AG09309 (cell line): ENCODE results near the gene HRG.

Experiments
- DNase-seq: peaks from one replicate; pipeline ENCODE4 v3.0.0-alpha.2; 2010; ENCODE audit warnings: low read depth
- H3K4me3 ChIP-seq: 2 replicates; pipeline ENCODE4 v1.5.1; 2011; ENCODE audit warnings: mild to moderate bottlenecking, low read depth, low read length, moderate library complexity; ENCODE audit not compliant: control insufficient read depth
- TF ChIP-seq, protein P1 (sequence below): IDR thresholded peaks from 2 replicates; pipeline ENCODE4 v1.5.1; 2011; ENCODE audit warnings: mild to moderate bottlenecking, low read depth, low read length, inconsistent platforms; ENCODE audit not compliant: insufficient read depth, control insufficient read depth; ENCODE audit errors: missing control alignments

The HRG gene

DNA sequence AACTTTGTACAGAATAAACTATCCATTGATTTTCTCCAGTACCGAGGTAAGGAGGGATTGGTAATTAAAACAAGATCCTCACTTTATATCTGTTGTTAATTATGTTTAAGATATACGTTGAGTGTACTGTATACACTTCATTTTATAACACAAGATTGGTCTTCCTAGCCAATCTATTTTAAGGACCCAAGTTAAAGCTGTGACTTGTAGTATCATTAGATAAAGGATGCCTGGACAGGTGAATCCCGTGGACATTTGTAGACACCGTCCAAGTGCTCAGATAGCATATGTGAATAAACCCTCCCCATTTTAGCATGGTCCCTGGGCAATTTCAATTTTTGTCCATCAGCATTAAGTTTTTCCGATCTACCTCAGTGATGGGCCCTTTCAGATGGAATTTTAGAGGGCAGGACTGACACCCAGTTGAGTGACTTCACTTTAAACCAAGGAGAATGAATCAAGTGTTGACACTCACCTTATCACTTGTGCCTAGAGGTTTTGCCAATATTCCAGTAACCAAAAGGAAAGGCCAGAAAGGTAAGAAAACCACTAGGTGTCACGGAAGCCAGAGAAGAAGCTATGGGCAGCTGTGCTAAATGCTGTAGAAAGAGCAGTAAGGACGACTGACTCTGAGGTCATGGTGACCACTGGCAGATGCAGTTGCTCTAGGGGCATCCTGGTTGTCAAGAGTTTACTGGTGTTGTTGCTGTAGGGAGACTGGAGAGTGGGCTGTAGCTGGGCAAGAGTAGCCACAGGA is 43.7 kb upstream of the HRG start:
- DNase-seq = no peak
- TF ChIP-seq, protein P1, sequence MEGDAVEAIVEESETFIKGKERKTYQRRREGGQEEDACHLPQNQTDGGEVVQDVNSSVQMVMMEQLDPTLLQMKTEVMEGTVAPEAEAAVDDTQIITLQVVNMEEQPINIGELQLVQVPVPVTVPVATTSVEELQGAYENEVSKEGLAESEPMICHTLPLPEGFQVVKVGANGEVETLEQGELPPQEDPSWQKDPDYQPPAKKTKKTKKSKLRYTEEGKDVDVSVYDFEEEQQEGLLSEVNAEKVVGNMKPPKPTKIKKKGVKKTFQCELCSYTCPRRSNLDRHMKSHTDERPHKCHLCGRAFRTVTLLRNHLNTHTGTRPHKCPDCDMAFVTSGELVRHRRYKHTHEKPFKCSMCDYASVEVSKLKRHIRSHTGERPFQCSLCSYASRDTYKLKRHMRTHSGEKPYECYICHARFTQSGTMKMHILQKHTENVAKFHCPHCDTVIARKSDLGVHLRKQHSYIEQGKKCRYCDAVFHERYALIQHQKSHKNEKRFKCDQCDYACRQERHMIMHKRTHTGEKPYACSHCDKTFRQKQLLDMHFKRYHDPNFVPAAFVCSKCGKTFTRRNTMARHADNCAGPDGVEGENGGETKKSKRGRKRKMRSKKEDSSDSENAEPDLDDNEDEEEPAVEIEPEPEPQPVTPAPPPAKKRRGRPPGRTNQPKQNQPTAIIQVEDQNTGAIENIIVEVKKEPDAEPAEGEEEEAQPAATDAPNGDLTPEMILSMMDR = no peak
- H3K4me3 ChIP-seq = no peak overlapping the region

DNA sequence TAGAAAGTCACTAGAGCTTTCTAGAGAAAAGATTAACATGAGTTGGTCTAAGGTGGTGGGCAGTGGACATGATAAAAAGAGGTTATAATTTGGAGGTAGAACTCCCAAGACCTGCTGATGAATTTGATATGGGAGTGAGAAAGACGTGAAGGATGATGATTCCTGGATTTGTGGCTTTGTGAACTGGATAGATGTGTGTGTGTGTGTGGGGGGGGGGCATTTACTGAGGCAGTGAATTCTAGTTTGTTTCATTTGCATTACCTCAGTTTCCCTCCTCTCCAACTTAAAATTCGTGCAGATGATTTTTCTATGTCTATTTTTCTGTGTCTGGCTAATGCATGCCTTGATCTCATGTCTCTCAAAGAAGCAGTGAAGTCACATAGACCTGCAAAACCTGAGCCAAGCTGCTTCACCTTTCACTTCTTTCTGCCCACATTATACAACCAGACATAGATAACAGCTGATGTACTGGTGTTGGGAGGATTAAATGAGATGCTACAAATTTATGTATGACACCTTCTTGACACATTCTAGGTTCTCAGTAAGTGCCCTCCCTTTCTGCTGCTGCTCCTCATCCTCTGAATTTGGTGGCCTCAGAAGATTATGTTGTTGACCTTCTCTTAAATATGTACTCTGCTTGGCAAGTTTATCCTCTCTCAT is 43.0 kb upstream of the HRG start:
- no peak for DNase-seq
- TF ChIP-seq, protein P1 = no peak
- no peak overlapping the region for H3K4me3 ChIP-seq

DNA sequence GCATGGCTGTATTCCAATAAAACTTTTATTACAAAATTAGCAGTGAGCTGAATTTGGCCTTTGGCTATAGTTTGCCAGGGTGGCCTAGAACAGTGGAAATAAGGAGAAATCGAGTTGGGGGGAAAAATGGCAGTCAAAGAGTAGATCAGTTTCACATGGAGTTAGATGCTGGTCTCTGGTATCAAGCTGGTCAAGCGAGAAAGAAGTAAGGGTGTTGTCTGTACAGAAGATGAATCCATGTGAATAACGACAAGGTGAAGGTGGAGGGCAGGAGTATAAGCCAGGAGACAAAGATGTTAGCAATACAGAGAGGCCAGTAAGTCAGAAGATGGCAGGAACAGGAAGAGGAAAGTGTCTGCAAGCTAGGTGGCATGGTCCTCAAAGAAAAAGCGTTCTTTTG is 41.2 kb upstream of the HRG start:
- TF ChIP-seq, protein P1 = no peak
- DNase-seq = no peak

GRCh38 chr3:186625600-186626042 is 40.2 kb upstream of the HRG start:
- no peak for DNase-seq
- TF ChIP-seq, protein P1 = no peak
- no peak overlapping the region for H3K4me3 ChIP-seq

More for the DNA sequence above, 41.2 kb upstream of the HRG start:
- no peak overlapping the region for H3K4me3 ChIP-seq

DNA sequence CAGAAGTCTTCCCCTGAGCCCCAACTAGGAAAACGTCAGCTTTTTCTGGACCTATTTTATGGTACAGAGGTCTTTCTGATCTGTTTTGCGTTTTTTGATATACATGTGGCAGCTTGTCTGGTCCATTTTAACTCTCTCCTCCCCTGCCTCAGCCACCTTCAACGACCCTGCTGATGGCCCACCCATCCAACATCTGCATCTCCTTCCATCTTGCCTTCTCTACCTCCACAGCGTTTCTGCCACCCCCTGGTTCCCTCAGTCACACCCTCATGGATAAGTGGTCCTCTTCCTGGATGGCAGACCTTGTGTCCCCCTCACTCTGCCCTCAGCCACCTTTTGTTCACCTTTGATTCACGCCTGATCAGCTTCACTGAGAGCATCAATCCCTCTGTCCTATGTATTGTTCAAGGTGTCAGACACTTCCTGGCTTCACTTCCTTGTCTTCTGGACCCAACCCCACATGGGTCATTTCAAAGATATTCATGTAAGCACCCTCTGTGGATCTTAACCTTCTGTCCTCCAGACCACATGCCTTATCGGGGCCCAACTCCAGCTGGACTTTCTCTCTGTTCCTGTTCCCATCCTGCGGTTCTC is 39.5 kb upstream of the HRG start:
- TF ChIP-seq, protein P1 = no peak
- H3K4me3 ChIP-seq = no peak overlapping the region
- no peak for DNase-seq

GRCh38 chr3:186627852-186628414 is 37.9 kb upstream of the HRG start:
- TF ChIP-seq, protein P1 = no peak
- DNase-seq = no peak
- no peak overlapping the region for H3K4me3 ChIP-seq
